ENCODE measurements around the gene PER1. TPM values are rescaled to one million over a fixed set of nuclear protein-coding genes. Genes with fewer than 3 reads are reported as not detected.
A peak's percentile ranks its signal among the peaks of the same experiment; 100 is the strongest.

The PER1 gene
- total and polyA plus RNA-seq, 10 of the 15 experiments (the other 5 are each of a cell fraction or from before 2014, with no cell fraction given): 0.02 to 25.1 (median 5.4) TPM

DNA sequence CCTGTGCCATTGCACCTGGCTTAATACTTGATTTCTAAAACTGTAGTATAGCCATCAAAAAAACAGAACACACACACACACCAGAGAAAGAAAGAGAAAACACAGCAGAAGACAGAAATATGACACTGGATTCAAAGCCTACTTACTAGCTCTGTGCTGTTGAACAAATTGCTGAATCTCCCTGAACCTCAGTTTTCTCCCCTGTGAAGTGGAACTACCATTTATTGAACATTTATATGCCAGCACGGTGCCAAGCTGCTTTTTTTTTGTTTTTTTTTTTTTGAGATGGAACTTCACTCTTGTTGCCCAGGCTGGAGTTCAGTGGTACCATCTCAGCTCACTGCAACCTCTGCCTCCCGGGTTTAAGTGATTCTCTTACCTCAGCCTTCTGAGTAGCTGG is 51.4 kb downstream of the PER1 start (continued):
- TF ChIP-seq ZNF592 (IDR thresholded peaks at IDR 0.05): no peak

DNA sequence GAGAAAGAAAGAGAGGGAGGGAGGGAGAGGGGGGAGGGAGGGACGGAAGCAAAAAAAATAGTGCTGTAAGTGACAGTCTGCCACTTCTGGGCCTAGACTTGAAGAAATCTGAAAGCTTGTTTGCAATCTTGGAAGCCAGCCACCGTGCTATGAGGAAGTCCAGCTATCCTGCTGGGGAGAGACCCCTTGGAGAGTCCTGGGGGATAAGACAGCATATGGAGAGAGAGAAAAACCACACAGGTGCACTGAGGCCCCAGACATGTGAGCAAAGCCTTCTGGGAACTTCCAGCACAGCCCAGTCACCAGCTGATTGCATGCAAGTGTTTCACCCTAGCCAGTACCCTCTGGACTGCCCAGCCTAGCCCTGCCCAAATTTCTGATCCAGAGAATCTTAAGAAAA is 52.1 kb downstream of the PER1 start:
- FAIRE-seq: no peak
- Histone ChIP-seq H3K4me1 (ENCODE audit: control insufficient read depth, insufficient read depth, low read length) (no peaks in the 10 kb centered on the region), H3K4me3 (no peak overlapping the region), H3K4me2 (ENCODE audit: control insufficient read depth, insufficient read depth) (no peak overlapping the region), H3K9me3 (replicated peaks; ENCODE audit: control insufficient read depth, insufficient read depth, low read length) (no peaks in the 10 kb centered on the region), H3K27me3 (replicated peaks in 1 of 2; ENCODE audit: control insufficient read depth in 2 of 2, insufficient read depth in 2 of 2, low read length in 1 of 2) (no peaks in the 10 kb centered on the region; a peak in 1 of 4 replicates), H3K9ac (ENCODE audit: control insufficient read depth, insufficient read depth, low read length) (no peak overlapping the region), H4K20me1 (ENCODE audit: control insufficient read depth, insufficient read depth) (no peaks in the 10 kb centered on the region), H2AFZ (ENCODE audit: control insufficient read depth, low read depth, low read length) (peak overlapping the region; percentile 35; the same call in 1 of the 2 replicates), H3K27ac (ENCODE audit: control insufficient read depth, insufficient read depth) (no peak overlapping the region), H3K79me2 (ENCODE audit: control insufficient read depth, insufficient read depth, low read length) (no peaks in the 10 kb centered on the region), H3K36me3 (ENCODE audit: control insufficient read depth in 2 of 2, insufficient read depth in 2 of 2, low read length in 1 of 2) (no peaks in the 10 kb centered on the region)
- BruUV-seq (replicated peaks): no TSS peak
- ChIA-PET CTCF (interaction anchor here (0.6 to 14.3 kb wide), 7 partner anchors 10 to 79 kb away, joined by 3 to 189 read pairs (median 11); partner anchors contain the start of gene ALOX12B), POLR2A (interaction anchor here (0.7 to 1.9 kb wide), 2 partner anchors 9 to 19 kb away, joined by 4 to 5 read pairs; no protein-coding TSS in a partner anchor), SMC1A (ENCODE audit: uncharacterized antibody, unreplicated experiment) (interaction anchor here (0.6 to 1.8 kb wide), 4 partner anchors 8 to 40 kb away, joined by 3 to 8 read pairs (median 4); no protein-coding TSS in a partner anchor), RAD21 (ENCODE audit: unreplicated experiment) (no interaction called here)
- intact Hi-C loops (cut with micrococcal nuclease; ENCODE audit: unreplicated experiment): no loop called here
- no peak for ATAC-seq
- in situ Hi-C loops (cut with MboI): no loop called here
- DNase-seq (ENCODE audit: low read depth, low spot score): no peak
- WGBS (ENCODE audit: insufficient coverage, insufficient replicate concordance, low lambda C conversion rate, missing lambda C conversion rate): 52% methylated on average over 2 of the region's 2 CpGs
- TF ChIP-seq, protein P1, sequence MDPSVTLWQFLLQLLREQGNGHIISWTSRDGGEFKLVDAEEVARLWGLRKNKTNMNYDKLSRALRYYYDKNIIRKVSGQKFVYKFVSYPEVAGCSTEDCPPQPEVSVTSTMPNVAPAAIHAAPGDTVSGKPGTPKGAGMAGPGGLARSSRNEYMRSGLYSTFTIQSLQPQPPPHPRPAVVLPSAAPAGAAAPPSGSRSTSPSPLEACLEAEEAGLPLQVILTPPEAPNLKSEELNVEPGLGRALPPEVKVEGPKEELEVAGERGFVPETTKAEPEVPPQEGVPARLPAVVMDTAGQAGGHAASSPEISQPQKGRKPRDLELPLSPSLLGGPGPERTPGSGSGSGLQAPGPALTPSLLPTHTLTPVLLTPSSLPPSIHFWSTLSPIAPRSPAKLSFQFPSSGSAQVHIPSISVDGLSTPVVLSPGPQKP (IDR thresholded peaks at IDR 0.05; ENCODE audit: low read depth, low read length): no peak
- TF ChIP-seq ZBTB4 (CRISPR knock-in tag; IDR thresholded peaks at IDR 0.05) (no peak), RCOR1 (conservative IDR thresholded peaks at IDR 0.05; ENCODE audit: low read depth, low read length) (no peak), BRCA1 (IDR thresholded peaks at IDR 0.05; ENCODE audit: low read depth, low read length) (no peak), TCF3 (IDR thresholded peaks at IDR 0.05; ENCODE audit: borderline replicate concordance, insufficient read depth, low read depth, low read length) (no peak), MYB (IDR thresholded peaks at IDR 0.05; ENCODE audit: borderline replicate concordance, low read depth, low read length) (no peak)
- TF ChIP-seq, protein P2, sequence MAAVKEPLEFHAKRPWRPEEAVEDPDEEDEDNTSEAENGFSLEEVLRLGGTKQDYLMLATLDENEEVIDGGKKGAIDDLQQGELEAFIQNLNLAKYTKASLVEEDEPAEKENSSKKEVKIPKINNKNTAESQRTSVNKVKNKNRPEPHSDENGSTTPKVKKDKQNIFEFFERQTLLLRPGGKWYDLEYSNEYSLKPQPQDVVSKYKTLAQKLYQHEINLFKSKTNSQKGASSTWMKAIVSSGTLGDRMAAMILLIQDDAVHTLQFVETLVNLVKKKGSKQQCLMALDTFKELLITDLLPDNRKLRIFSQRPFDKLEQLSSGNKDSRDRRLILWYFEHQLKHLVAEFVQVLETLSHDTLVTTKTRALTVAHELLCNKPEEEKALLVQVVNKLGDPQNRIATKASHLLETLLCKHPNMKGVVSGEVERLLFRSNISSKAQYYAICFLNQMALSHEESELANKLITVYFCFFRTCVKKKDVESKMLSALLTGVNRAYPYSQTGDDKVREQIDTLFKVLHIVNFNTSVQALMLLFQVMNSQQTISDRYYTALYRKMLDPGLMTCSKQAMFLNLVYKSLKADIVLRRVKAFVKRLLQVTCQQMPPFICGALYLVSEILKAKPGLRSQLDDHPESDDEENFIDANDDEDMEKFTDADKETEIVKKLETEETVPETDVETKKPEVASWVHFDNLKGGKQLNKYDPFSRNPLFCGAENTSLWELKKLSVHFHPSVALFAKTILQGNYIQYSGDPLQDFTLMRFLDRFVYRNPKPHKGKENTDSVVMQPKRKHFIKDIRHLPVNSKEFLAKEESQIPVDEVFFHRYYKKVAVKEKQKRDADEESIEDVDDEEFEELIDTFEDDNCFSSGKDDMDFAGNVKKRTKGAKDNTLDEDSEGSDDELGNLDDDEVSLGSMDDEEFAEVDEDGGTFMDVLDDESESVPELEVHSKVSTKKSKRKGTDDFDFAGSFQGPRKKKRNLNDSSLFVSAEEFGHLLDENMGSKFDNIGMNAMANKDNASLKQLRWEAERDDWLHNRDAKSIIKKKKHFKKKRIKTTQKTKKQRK (IDR thresholded peaks at IDR 0.05; ENCODE audit: low read depth, low read length): no peak
